ENCODE measurements around the gene DEFB118. TPM values are rescaled to one million over a fixed set of nuclear protein-coding genes. Genes with fewer than 3 reads are reported as not detected.

Gene DEFB118, protein sequence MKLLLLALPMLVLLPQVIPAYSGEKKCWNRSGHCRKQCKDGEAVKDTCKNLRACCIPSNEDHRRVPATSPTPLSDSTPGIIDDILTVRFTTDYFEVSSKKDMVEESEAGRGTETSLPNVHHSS
- not detected for polyA plus RNA-seq (2013, experiment 1 of 2)
- polyA plus RNA-seq (2013, experiment 2 of 2): not detected

DNA sequence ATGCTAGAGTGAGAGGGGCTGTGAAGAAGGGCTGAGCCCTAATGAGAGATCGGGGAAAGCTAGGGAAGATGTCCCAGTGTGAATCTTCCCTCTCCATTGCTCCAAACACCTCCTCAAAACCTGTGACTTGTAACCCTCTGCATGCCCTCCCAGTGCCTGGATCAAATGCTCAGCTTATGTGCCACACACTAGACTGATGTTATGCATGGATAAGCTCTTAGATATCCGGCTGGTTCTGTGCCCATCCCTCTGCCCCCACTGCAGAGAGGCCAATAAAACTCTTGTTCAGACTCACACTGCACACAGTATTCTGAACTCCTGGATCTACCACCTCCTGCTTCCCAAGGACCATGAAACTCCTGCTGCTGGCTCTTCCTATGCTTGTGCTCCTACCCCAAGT lies at the start of gene DEFB118:
TSS of gene DEFB118 (plus strand) at position 301 of the 400 bp plus-strand sequence. CDS start at position 351, 50 bp downstream.
- Histone ChIP-seq H2BK5ac (ENCODE audit: low read length) (no peak within 1 kb of the TSS), H3K79me1 (ENCODE audit: low read depth, low read length) (no peaks in the 10 kb centered on the region), H3K23ac (ENCODE audit: low read depth, low read length, poor library complexity) (no peak within 1 kb of the TSS), H3K4ac (ENCODE audit: low read length) (no peak within 1 kb of the TSS), H3K9ac (ENCODE audit: low read depth, low read length, poor library complexity) (no peak within 1 kb of the TSS), H3K27me3 (ENCODE audit: control insufficient read depth in 3 of 3, insufficient read depth in 3 of 3, low read depth in 1 of 3, low read length in 3 of 3) (no peaks in the 10 kb centered on the region), H3K4me3 (ENCODE audit: low read length in 2 of 2) (no peak within 1 kb of the TSS), H3K4me2 (ENCODE audit: insufficient read depth, low read length, poor library complexity, severe bottlenecking) (no peak within 1 kb of the TSS), H2AFZ (ENCODE audit: low read length) (no peak within 1 kb of the TSS), H4K91ac (ENCODE audit: low read depth, low read length, poor library complexity) (no peak within 1 kb of the TSS), H2BK120ac (ENCODE audit: low read depth, low read length) (no peak within 1 kb of the TSS), H3K18ac (ENCODE audit: low read length) (no peak within 1 kb of the TSS), H3K14ac (ENCODE audit: low read length) (no peak within 1 kb of the TSS), H2BK12ac (ENCODE audit: low read length) (no peak within 1 kb of the TSS), H3K4me1 (ENCODE audit: control insufficient read depth in 2 of 2, insufficient read depth in 1 of 2, low read depth in 1 of 2, low read length in 2 of 2) (no peaks in the 10 kb centered on the region), H2BK15ac (ENCODE audit: low read length) (no peak within 1 kb of the TSS), H4K8ac (ENCODE audit: low read depth, low read length) (no peak within 1 kb of the TSS), H3K36me3 (replicated peaks in 1 of 2; ENCODE audit: control insufficient read depth in 2 of 2, insufficient read depth in 2 of 2, low read length in 2 of 2) (no peaks in the 10 kb centered on the region), H3K9me3 (replicated peaks in 1 of 2; ENCODE audit: control insufficient read depth in 2 of 2, insufficient read depth in 1 of 2, low read depth in 1 of 2, low read length in 2 of 2) (peaks cover 0 to 25% of the 10 kb centered on the region in 2 donors), H2AK5ac (ENCODE audit: low read depth, low read length) (no peak within 1 kb of the TSS), H3K27ac (replicated peaks; ENCODE audit: low read length) (no peak within 1 kb of the TSS)
- WGBS, 2 donors (ENCODE audit: extremely low coverage in 2 of 2, insufficient read length in 2 of 2, insufficient replicate concordance in 1 of 2): no CpG with 5 or more reads among the region's 2 CpGs
- DNase-seq (ENCODE audit: low spot score): no peak

DNA sequence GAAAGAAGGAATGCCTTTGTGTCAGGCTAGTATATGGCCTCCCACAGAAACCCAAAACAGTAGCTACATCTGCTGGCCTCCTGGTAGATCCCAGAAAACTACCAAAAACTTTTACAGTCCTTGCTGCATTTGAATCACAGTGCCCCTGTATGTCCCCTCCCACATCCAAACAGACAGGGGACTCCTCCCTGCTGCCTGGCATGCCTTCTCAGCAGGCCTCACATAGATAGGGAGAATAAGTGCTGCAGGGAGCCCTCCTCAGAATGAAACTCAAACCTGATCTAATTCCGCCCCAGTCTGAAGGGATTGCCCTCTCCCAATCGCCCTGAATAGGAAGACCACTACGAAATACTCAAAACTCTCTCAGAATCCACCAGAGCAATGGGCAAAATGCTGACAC lies 45.9 kb upstream of the DEFB118 start:
- no peak overlapping the region for H3K4ac ChIP-seq (ENCODE audit: low read length)
- H3K9ac ChIP-seq (ENCODE audit: low read depth, low read length, poor library complexity): no peak overlapping the region
- no peak overlapping the region for H2BK120ac ChIP-seq (ENCODE audit: low read depth, low read length)
- no peak overlapping the region for H3K14ac ChIP-seq (ENCODE audit: low read length)
- H3K23ac ChIP-seq (ENCODE audit: low read depth, low read length, poor library complexity): no peak overlapping the region
- no peaks in the 10 kb centered on the region for H3K79me1 ChIP-seq (ENCODE audit: low read depth, low read length)
- H2AK5ac ChIP-seq (ENCODE audit: low read depth, low read length): no peak overlapping the region
- no peaks in the 10 kb centered on the region for H3K36me3 ChIP-seq (replicated peaks in 1 of 2; ENCODE audit: control insufficient read depth in 2 of 2, insufficient read depth in 2 of 2, low read length in 2 of 2)
- no peaks in the 10 kb centered on the region for H3K4me1 ChIP-seq (ENCODE audit: control insufficient read depth in 2 of 2, insufficient read depth in 1 of 2, low read depth in 1 of 2, low read length in 2 of 2)
- H2AFZ ChIP-seq (ENCODE audit: low read length): peak overlapping the region; percentile 35
- no peaks in the 10 kb centered on the region for H3K27me3 ChIP-seq (ENCODE audit: control insufficient read depth in 3 of 3, insufficient read depth in 3 of 3, low read depth in 1 of 3, low read length in 3 of 3)
- no peak overlapping the region for H3K27ac ChIP-seq (replicated peaks; ENCODE audit: low read length)
- no peak for DNase-seq (ENCODE audit: low spot score)
- H2BK15ac ChIP-seq (ENCODE audit: low read length): no peak overlapping the region
- H3K9me3 ChIP-seq (replicated peaks in 1 of 2; ENCODE audit: control insufficient read depth in 2 of 2, insufficient read depth in 1 of 2, low read depth in 1 of 2, low read length in 2 of 2): peaks cover 0 to 18% of the 10 kb centered on the region in 2 donors
- no peak overlapping the region for H4K91ac ChIP-seq (ENCODE audit: low read depth, low read length, poor library complexity)
- H3K4me2 ChIP-seq (ENCODE audit: insufficient read depth, low read length, poor library complexity, severe bottlenecking): no peak overlapping the region
- H2BK5ac ChIP-seq (ENCODE audit: low read length): no peak overlapping the region
- no peak overlapping the region for H4K8ac ChIP-seq (ENCODE audit: low read depth, low read length)
- no peak overlapping the region for H3K4me3 ChIP-seq (ENCODE audit: low read length in 2 of 2)
- no peak overlapping the region for H3K18ac ChIP-seq (ENCODE audit: low read length)
- WGBS, 2 donors (ENCODE audit: extremely low coverage in 2 of 2, insufficient read length in 2 of 2, insufficient replicate concordance in 1 of 2): no CpG with 5 or more reads among the region's 3 CpGs
- H2BK12ac ChIP-seq (ENCODE audit: low read length): no peak overlapping the region

DNA sequence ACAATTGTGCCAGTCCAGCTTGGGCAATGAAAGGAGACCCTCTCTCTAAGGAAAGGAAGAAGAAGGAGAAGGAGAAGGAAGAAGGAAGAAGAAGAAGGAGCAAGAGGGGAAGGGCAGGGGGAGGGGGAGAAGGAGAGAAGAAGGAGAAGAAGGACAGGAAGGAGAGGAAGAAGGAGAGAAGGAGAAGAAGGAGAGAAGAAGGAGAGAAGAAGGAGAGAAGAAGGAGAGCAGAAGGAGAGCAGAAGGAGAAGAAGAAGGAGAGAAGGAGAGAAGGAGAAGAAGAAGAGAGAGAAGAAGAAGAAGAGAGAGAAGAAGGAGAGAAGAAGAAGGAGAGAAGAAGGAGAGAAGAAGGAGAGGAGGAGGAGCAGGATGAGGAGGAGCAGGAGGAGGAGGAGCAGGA lies 37.5 kb upstream of the DEFB118 start:
- Histone ChIP-seq H3K14ac (ENCODE audit: low read length) (no peak overlapping the region), H2BK15ac (ENCODE audit: low read length) (no peak overlapping the region), H2BK5ac (ENCODE audit: low read length) (no peak overlapping the region), H3K4ac (ENCODE audit: low read length) (no peak overlapping the region), H4K91ac (ENCODE audit: low read depth, low read length, poor library complexity) (no peak overlapping the region), H2BK12ac (ENCODE audit: low read length) (no peak overlapping the region), H3K4me2 (ENCODE audit: insufficient read depth, low read length, poor library complexity, severe bottlenecking) (no peak overlapping the region), H3K9me3 (replicated peaks in 1 of 2; ENCODE audit: control insufficient read depth in 2 of 2, insufficient read depth in 1 of 2, low read depth in 1 of 2, low read length in 2 of 2) (peaks cover 0 to 8% of the 10 kb centered on the region in 2 donors), H3K4me3 (ENCODE audit: low read length in 2 of 2) (no peak overlapping the region), H2BK120ac (ENCODE audit: low read depth, low read length) (no peak overlapping the region), H2AFZ (ENCODE audit: low read length) (no peak overlapping the region), H3K4me1 (ENCODE audit: control insufficient read depth in 2 of 2, insufficient read depth in 1 of 2, low read depth in 1 of 2, low read length in 2 of 2) (no peaks in the 10 kb centered on the region), H2AK5ac (ENCODE audit: low read depth, low read length) (no peak overlapping the region), H3K23ac (ENCODE audit: low read depth, low read length, poor library complexity) (no peak overlapping the region), H3K27me3 (ENCODE audit: control insufficient read depth in 3 of 3, insufficient read depth in 3 of 3, low read depth in 1 of 3, low read length in 3 of 3) (no peaks in the 10 kb centered on the region), H3K9ac (ENCODE audit: low read depth, low read length, poor library complexity) (no peak overlapping the region), H3K79me1 (ENCODE audit: low read depth, low read length) (no peaks in the 10 kb centered on the region), H3K27ac (replicated peaks; ENCODE audit: low read length) (no peak overlapping the region), H4K8ac (ENCODE audit: low read depth, low read length) (no peak overlapping the region), H3K36me3 (replicated peaks in 1 of 2; ENCODE audit: control insufficient read depth in 2 of 2, insufficient read depth in 2 of 2, low read length in 2 of 2) (no peaks in the 10 kb centered on the region), H3K18ac (ENCODE audit: low read length) (no peak overlapping the region)
- no peak for DNase-seq (ENCODE audit: low spot score)

DNA sequence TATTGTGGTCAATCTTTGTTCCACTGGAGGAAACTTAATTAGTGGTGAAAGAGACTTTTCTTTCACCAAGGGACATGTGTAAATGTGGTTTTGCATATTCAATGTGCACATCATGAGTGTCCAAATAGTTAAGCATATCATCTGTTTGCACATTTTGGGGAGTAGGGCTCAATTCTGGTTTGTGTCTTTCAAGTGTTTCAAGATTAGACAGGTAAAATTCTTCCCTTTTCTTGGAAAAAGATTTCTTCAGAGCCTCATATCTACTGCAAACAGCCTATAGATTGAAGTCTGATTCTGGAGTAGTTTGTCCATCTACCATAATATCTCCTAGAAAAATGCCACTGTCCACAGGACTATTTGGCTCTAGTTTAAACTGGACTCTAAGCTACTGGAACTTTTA lies 26.9 kb upstream of the DEFB118 start:
- no peak overlapping the region for H2AFZ ChIP-seq (ENCODE audit: low read length)
- H3K27me3 ChIP-seq (ENCODE audit: control insufficient read depth in 3 of 3, insufficient read depth in 3 of 3, low read depth in 1 of 3, low read length in 3 of 3): no peaks in the 10 kb centered on the region
- no peak overlapping the region for H2AK5ac ChIP-seq (ENCODE audit: low read depth, low read length)
- H2BK15ac ChIP-seq (ENCODE audit: low read length): no peak overlapping the region
- H3K9me3 ChIP-seq (replicated peaks in 1 of 2; ENCODE audit: control insufficient read depth in 2 of 2, insufficient read depth in 1 of 2, low read depth in 1 of 2, low read length in 2 of 2): peaks cover 0 to 10% of the 10 kb centered on the region in 2 donors
- no peak overlapping the region for H3K4me2 ChIP-seq (ENCODE audit: insufficient read depth, low read length, poor library complexity, severe bottlenecking)
- H3K36me3 ChIP-seq (replicated peaks in 1 of 2; ENCODE audit: control insufficient read depth in 2 of 2, insufficient read depth in 2 of 2, low read length in 2 of 2): no peaks in the 10 kb centered on the region
- H3K9ac ChIP-seq (ENCODE audit: low read depth, low read length, poor library complexity): no peak overlapping the region
- no peak overlapping the region for H3K4ac ChIP-seq (ENCODE audit: low read length)
- no peaks in the 10 kb centered on the region for H3K79me1 ChIP-seq (ENCODE audit: low read depth, low read length)
- no peak overlapping the region for H2BK120ac ChIP-seq (ENCODE audit: low read depth, low read length)
- H2BK5ac ChIP-seq (ENCODE audit: low read length): no peak overlapping the region
- DNase-seq (ENCODE audit: low spot score): no peak
- no peak overlapping the region for H2BK12ac ChIP-seq (ENCODE audit: low read length)
- H3K23ac ChIP-seq (ENCODE audit: low read depth, low read length, poor library complexity): no peak overlapping the region
- H3K14ac ChIP-seq (ENCODE audit: low read length): no peak overlapping the region
- no peak overlapping the region for H4K91ac ChIP-seq (ENCODE audit: low read depth, low read length, poor library complexity)
- no peak overlapping the region for H4K8ac ChIP-seq (ENCODE audit: low read depth, low read length)
- H3K18ac ChIP-seq (ENCODE audit: low read length): no peak overlapping the region
- H3K4me1 ChIP-seq (ENCODE audit: control insufficient read depth in 2 of 2, insufficient read depth in 1 of 2, low read depth in 1 of 2, low read length in 2 of 2): no peaks in the 10 kb centered on the region
- H3K27ac ChIP-seq (replicated peaks; ENCODE audit: low read length): no peak overlapping the region
- no peak overlapping the region for H3K4me3 ChIP-seq (ENCODE audit: low read length in 2 of 2)
